Astrocyte (in vitro differentiated cells and primary cell): ENCODE results near the gene EVA1B.

ENCODE experiments used
- CTCF ChIP-seq: IDR thresholded peaks from 2 replicates; pipeline ENCODE4 v1.5.1; 2011; ENCODE audit warnings: low read depth, mild to moderate bottlenecking, inconsistent platforms, low read length, moderate library complexity; ENCODE audit not compliant: insufficient read depth
- EZH2 ChIP-seq: IDR thresholded peaks from 2 replicates; pipeline ENCODE4 v1.6.1; 2012; ENCODE audit warnings: mild to moderate bottlenecking, low read length, inconsistent platforms; ENCODE audit not compliant: insufficient read depth

GRCh38 chr1:36350659-36351226 lies 27.3 kb upstream of the EVA1B start:
- TF ChIP-seq CTCF = no peak
- TF ChIP-seq EZH2 = no peak
